NCI-H2196 (cell line): Measurements from ENCODE around the gene MAMDC2.
A peak's percentile ranks its signal among the peaks of the same experiment; 100 is the strongest.

ENCODE experiments used
- DNase-seq: peaks from one replicate; lab custom pipeline; 2025; ENCODE audit not compliant: unreplicated experiment; lab: John Stamatoyannopoulos, UW

MAMDC2 gene

GRCh38 chr9:70043689-70044489 is at the start of gene MAMDC2:
TSS of gene MAMDC2 (plus strand) at chr9:70043848. CDS start at chr9:70044198, 350 bp downstream.
- DNase-seq: no peak

- no peak for DNase-seq
These were observed 47.8 kb upstream of the MAMDC2 start for GRCh38 chr9:69995846-69996245.

GRCh38 chr9:69996967-69997366 is 46.7 kb upstream of the MAMDC2 start:
- no peak for DNase-seq

- DNase-seq: no peak
These were observed 46.1 kb upstream of the MAMDC2 start for GRCh38 chr9:69997524-69997923.

GRCh38 chr9:69999315-69999714 is 44.3 kb upstream of the MAMDC2 start:
- no peak for DNase-seq

GRCh38 chr9:70000469-70000868 is 43.2 kb upstream of the MAMDC2 start:
- no peak for DNase-seq

- no peak for DNase-seq
These were observed 39.5 kb upstream of the MAMDC2 start for GRCh38 chr9:70003901-70004714.

- DNase-seq: no peak
These were observed 37.3 kb upstream of the MAMDC2 start for GRCh38 chr9:70006306-70006705.

GRCh38 chr9:70007831-70008230 is 35.8 kb upstream of the MAMDC2 start:
- no peak for DNase-seq

- no peak for DNase-seq
These were observed 33.6 kb upstream of the MAMDC2 start for GRCh38 chr9:70010015-70010414.

GRCh38 chr9:70011366-70011765 is 32.3 kb upstream of the MAMDC2 start:
- no peak for DNase-seq

GRCh38 chr9:70012569-70012968 is 31.1 kb upstream of the MAMDC2 start:
- DNase-seq: no peak

GRCh38 chr9:70013598-70014196 is 30.0 kb upstream of the MAMDC2 start:
- peak; percentile 19 for DNase-seq

- DNase-seq: no peak
These were observed 28.5 kb upstream of the MAMDC2 start for GRCh38 chr9:70015099-70015498.

GRCh38 chr9:70020217-70020616 is 23.4 kb upstream of the MAMDC2 start:
- no peak for DNase-seq

GRCh38 chr9:70020991-70021571 is 22.6 kb upstream of the MAMDC2 start:
- DNase-seq: no peak

GRCh38 chr9:70028287-70028686 is 15.4 kb upstream of the MAMDC2 start:
- DNase-seq: no peak

GRCh38 chr9:70030156-70030555 is 13.5 kb upstream of the MAMDC2 start:
- DNase-seq: no peak

- no peak for DNase-seq
These were observed 12.5 kb upstream of the MAMDC2 start for GRCh38 chr9:70031141-70031545.

- no peak for DNase-seq
These were observed 9.4 kb upstream of the MAMDC2 start for GRCh38 chr9:70034271-70034711.

GRCh38 chr9:70035691-70036090 is 8.0 kb upstream of the MAMDC2 start:
- no peak for DNase-seq
